Lower leg skin (tissue), 4 donors: ENCODE data around the gene CEACAM19. TPM values are rescaled to one million over a fixed set of nuclear protein-coding genes. Genes with fewer than 3 reads are reported as not detected.

ENCODE experiments used
- DNase-seq, 2 donors: peaks; one replicate each; pipeline ENCODE4 v3.0.0-alpha.2; 2019; ENCODE audit warnings: low spot score in 2 of 2
- H3K4me3 ChIP-seq: fragments of 200-600 bp; sonication (generic); 2 replicates; pipeline ENCODE4 v1.5.1; 2017; ENCODE audit warnings: mild to moderate bottlenecking, low read depth; ENCODE audit not compliant: poor library complexity, severe bottlenecking
- POLR2A ChIP-seq, 2 donors: fragments of 450-650 bp; IDR thresholded peaks; one replicate each; pipeline ENCODE4 v1.6.1; 2016 to 2017; ENCODE audit warnings: antibody characterized with exemption in 2 of 2, mild to moderate bottlenecking in 1 of 2, moderate library complexity in 1 of 2
- WGBS, 2 donors: methylation state at CpG; one replicate each; pipeline ENCODE4 v1.1.5; 2018; 5-methylcytosine and 5-hydroxymethylcytosine counted together
- intact Hi-C: fragments of 100-400 bp; cut with DNase I; formaldehyde crosslinking; loops from one replicate; pipeline ENCODE4 v1.15.0; 2023; ENCODE audit warnings: low total_unique reads
- total RNA-seq, 4 donors: library from RNA; depleted of rRNA; stranded (reverse); fragments of >200 nt; gene quantifications; one replicate each; pipeline ENCODE4 v1.1.0, GENCODE V29; 2016
- TF ChIP-seq, protein P1 (sequence below), 3 donors: fragments of 450-650 bp; IDR thresholded peaks; one replicate each; pipeline ENCODE4 v1.5.1; 2016; ENCODE audit warnings: antibody characterized with exemption in 3 of 3, mild to moderate bottlenecking in 3 of 3, moderate library complexity in 2 of 3

The CEACAM19 gene
- total RNA-seq, 4 donors from 2014 or later = 5.4 to 10.2 (median 8.0) TPM

DNA sequence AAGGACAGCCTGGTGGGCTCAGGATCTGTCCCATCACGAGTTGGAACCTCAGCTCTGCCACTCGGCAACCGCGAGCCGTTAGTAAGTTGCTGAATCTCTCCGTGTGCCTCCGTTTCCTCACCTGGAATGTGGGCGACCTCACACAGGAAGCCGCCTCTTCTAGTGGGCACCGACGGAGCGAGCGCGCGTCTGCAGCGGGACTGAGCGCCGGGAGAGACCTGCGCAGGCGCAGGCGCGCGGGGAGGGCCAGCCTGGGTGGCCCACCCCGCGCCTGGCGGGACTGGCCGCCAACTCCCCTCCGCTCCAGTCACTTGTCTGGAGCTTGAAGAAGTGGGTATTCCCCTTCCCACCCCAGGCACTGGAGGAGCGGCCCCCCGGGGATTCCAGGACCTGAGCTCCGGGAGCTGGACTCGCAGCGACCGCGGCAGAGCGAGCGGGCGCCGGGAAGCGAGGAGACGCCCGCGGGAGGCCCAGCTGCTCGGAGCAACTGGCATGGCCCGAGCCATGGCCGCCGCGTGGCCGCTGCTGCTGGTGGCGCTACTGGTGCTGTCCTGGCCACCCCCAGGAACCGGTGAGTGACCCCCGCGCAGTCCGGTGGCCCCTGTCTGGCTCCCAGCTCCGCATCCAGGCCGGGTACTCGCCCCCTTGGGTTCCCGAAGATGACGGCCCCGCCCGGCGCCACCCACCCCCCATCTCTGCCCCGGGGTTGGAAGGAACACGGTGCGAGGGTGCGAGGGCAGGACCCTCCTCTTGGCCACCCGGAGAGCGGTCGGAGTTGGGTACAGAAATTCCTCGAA, 27.5 kb upstream of the CEACAM19 start, which contains the start of gene PVR:
TSS of gene PVR (plus strand) at position 306 of the 797 bp plus-strand sequence. CDS start at position 493, 187 bp downstream.
- no peak for TF ChIP-seq POLR2A (IDR thresholded peaks at IDR 0.05)
- TF ChIP-seq, protein P1, sequence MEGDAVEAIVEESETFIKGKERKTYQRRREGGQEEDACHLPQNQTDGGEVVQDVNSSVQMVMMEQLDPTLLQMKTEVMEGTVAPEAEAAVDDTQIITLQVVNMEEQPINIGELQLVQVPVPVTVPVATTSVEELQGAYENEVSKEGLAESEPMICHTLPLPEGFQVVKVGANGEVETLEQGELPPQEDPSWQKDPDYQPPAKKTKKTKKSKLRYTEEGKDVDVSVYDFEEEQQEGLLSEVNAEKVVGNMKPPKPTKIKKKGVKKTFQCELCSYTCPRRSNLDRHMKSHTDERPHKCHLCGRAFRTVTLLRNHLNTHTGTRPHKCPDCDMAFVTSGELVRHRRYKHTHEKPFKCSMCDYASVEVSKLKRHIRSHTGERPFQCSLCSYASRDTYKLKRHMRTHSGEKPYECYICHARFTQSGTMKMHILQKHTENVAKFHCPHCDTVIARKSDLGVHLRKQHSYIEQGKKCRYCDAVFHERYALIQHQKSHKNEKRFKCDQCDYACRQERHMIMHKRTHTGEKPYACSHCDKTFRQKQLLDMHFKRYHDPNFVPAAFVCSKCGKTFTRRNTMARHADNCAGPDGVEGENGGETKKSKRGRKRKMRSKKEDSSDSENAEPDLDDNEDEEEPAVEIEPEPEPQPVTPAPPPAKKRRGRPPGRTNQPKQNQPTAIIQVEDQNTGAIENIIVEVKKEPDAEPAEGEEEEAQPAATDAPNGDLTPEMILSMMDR (IDR thresholded peaks at IDR 0.05) = no peak
- DNase-seq = peak in 1 of 2 donors; percentile 91
- peak within 1 kb of the TSS; percentile 69 for H3K4me3 ChIP-seq
- 0% methylated on average over 26 to 45 of the region's 70 CpGs for WGBS, 2 donors
- intact Hi-C loops = no loop called here

GRCh38 chr19:44644402-44645016, 26.8 kb upstream of the CEACAM19 start:
- peak overlapping the region; percentile 69 for H3K4me3 ChIP-seq
- intact Hi-C loops = no loop called here
- 6 to 12% methylated on average over 13 of the region's 13 CpGs for WGBS, 2 donors
- no peak for DNase-seq
- TF ChIP-seq POLR2A (IDR thresholded peaks at IDR 0.05) = no peak
- TF ChIP-seq, protein P1 (IDR thresholded peaks at IDR 0.05) = no peak

- WGBS, 2 donors = 81 to 84% methylated on average over 8 of the region's 8 CpGs
- TF ChIP-seq POLR2A (IDR thresholded peaks at IDR 0.05) = no peak
- TF ChIP-seq, protein P1 (IDR thresholded peaks at IDR 0.05) = no peak
- intact Hi-C loops = no loop called here
- H3K4me3 ChIP-seq = no peak overlapping the region
- DNase-seq = no peak
These were observed 25.8 kb upstream of the CEACAM19 start for GRCh38 chr19:44645407-44646048.

GRCh38 chr19:44646049-44646416, 25.2 kb upstream of the CEACAM19 start:
- DNase-seq = no peak
- no peak overlapping the region for H3K4me3 ChIP-seq
- 92 to 94% methylated on average over 3 of the region's 3 CpGs for WGBS, 2 donors
- intact Hi-C loops = no loop called here
- TF ChIP-seq, protein P1 (IDR thresholded peaks at IDR 0.05) = no peak
- TF ChIP-seq POLR2A (IDR thresholded peaks at IDR 0.05) = no peak

DNA sequence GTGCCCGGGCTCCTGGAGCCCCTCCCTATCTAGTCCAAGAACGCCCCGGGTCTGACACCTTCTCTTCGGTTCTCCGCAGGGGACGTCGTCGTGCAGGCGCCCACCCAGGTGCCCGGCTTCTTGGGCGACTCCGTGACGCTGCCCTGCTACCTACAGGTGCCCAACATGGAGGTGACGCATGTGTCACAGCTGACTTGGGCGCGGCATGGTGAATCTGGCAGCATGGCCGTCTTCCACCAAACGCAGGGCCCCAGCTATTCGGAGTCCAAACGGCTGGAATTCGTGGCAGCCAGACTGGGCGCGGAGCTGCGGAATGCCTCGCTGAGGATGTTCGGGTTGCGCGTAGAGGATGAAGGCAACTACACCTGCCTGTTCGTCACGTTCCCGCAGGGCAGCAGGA, 24.1 kb upstream of the CEACAM19 start:
- WGBS, 2 donors = 57 to 78% methylated on average over 30 to 31 of the region's 31 CpGs
- no peak for DNase-seq
- H3K4me3 ChIP-seq = no peak overlapping the region
- TF ChIP-seq POLR2A (IDR thresholded peaks at IDR 0.05) = no peak
- TF ChIP-seq, protein P1 (IDR thresholded peaks at IDR 0.05) = no peak
- intact Hi-C loops = no loop called here
